GM21576 (cell line): ENCODE data around the gene CD300E.

Experiments used
- ATAC-seq: cut with Tn5 transposase; IDR thresholded peaks from one replicate; pipeline ENCODE4 v1.9.1; 2021; ENCODE audit warnings: mild to moderate bottlenecking, moderate library complexity; ENCODE audit not compliant: unreplicated experiment

The CD300E gene

GRCh38 chr17:74569020-74570003 lies 54.2 kb downstream of the CD300E start:
- ATAC-seq = no peak

- no peak for ATAC-seq
Measured at GRCh38 chr17:74568106-74568873, 55.2 kb downstream of the CD300E start.

GRCh38 chr17:74567397-74567796 lies 56.1 kb downstream of the CD300E start, which contains the start of gene CD300H:
Gene CD300H, minus strand, starts transcription at chr17:74567509.
- no peak for ATAC-seq

- no peak for ATAC-seq
Measured at GRCh38 chr17:74566132-74566753, 57.3 kb downstream of the CD300E start.

GRCh38 chr17:74565126-74565525 lies 58.4 kb downstream of the CD300E start:
- no peak for ATAC-seq

- no peak for ATAC-seq
Measured at GRCh38 chr17:74563358-74563757, 60.2 kb downstream of the CD300E start.

GRCh38 chr17:74561586-74561985 lies 62.0 kb downstream of the CD300E start:
- no peak for ATAC-seq
